GM21515 (cell line): Measurements from ENCODE around the gene TCF7L1.
"Not testable (repeated sequence)": the region's sequence is repeated elsewhere in the genome, so short reads cannot be mapped to it uniquely, and the experiment has no call there.

Source experiments
- ATAC-seq: cut with Tn5 transposase; IDR thresholded peaks from one replicate; pipeline ENCODE4 v1.9.1; 2021; ENCODE audit not compliant: unreplicated experiment

The TCF7L1 gene, protein sequence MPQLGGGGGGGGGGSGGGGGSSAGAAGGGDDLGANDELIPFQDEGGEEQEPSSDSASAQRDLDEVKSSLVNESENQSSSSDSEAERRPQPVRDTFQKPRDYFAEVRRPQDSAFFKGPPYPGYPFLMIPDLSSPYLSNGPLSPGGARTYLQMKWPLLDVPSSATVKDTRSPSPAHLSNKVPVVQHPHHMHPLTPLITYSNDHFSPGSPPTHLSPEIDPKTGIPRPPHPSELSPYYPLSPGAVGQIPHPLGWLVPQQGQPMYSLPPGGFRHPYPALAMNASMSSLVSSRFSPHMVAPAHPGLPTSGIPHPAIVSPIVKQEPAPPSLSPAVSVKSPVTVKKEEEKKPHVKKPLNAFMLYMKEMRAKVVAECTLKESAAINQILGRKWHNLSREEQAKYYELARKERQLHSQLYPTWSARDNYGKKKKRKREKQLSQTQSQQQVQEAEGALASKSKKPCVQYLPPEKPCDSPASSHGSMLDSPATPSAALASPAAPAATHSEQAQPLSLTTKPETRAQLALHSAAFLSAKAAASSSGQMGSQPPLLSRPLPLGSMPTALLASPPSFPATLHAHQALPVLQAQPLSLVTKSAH

DNA sequence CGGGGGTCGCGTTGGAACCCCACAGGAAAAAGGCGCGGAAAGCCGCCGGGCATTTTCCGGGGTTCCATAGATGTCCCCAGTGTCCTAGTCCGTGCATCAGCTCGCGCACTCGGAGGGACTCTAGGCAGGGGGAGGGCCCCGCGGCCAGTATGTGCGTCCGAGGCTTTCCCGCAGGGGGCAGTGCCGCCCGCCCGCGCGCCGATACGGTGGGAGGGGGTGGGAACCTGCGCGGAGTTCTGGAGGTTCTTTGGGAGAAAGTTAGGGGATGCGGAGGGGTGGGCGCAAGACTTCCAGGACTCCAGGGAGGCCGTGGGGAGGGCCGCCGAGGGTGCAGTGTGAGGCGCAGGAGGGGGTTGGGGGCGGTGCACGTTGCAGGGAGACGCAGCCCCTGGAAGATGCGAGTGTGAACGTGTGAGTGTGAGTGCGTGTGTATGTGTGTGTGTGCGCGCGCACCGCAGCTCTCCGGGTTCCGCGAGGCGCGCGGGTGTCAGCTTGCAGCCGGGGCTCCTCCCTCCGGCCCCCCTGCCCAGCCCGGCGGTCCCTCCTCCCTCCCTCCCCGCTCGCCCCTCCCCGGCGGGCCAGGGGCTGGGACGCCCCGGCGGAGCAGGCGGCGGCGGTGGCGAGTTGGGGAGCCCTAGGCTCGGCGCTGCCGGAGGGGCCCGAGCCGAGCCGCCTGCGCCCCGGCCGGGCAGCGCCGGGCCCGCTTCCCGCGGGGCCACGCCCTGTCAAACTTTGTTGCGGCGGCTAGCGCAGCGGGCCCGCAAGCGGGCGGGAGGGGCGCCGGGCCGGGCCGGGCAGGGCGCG lies at the start of gene TCF7L1:
Gene TCF7L1, plus strand, starts transcription at position 559 of the 804 bp plus-strand sequence. CDS start 293 bp downstream, outside the sequence.
- no peak for ATAC-seq

DNA sequence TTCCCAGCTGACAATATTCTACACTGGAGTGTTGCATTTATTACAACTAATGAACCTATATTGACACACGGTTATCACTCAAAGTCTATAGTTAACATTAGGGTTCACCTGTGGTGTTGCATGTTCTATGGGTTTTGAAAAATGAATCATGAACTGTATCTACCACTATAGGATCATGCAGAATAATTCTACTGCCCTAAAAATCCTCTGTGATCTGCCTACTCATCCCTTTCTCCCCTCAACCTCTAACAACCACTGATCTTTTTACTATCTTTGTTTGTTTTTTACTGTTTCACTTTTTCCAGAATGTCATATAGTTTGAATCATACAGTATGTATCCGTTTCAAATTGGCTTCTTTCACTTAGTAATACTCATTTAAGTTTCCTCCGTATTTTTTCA lies 47.6 kb upstream of the TCF7L1 start:
- ATAC-seq, result no peak

DNA sequence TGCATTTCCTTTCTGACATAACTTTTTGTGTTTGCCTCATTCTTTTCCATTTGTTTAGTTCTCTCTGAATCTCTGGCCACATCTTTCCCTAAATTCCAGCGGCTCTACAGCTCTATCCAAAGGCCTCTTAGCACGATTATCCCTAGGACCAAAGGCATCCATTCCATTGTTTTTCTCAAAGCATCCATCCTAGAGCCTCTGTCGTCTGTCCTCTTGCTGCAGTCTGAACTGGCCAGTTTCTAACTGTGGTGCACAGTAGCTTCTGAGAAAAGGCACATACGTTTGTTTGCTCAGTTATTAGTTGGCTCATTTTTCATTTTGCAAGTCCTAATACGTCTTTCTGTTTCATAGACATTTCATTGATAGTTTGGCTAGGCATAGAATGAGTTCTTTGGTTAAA lies 45.7 kb upstream of the TCF7L1 start:
- ATAC-seq, result no peak

DNA sequence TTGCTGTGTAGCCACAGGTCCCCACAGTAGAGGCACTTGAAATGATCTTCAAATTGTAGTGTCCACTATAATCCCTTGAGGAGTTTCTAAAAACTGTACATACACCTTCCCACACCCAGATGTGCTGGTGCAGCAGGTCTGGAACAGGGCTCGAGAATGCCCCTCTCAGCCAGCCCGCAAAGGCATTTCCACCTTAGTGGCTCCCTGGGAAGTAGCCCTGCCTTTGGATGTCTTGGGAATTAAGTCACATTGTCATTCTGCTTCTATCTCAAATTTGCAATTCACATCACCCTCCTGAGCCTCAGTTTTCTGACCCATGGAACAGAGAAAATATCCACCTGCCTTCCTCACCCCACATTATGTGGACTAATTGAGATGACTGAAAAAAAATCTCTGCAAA lies 44.3 kb upstream of the TCF7L1 start:
- ATAC-seq, result no peak

DNA sequence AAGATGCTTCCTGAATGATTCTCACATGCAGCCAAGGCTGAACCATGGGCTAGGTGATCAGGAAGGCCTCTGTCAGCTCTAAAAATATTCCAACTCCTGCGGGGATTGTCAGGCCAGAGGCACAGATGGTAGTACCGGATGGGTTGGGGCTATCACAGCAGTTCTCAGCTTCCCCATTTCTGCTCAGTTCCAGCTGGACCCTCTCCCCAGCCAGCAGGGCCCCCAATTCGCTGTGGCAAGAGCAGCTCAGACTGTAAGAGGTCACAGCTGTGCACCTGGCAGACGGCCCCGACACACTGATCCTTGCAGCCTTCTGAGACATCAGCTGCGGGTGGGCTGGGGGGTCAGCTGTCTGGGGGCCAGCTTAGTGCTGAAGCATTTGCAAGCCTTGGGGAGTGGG lies 43.6 kb upstream of the TCF7L1 start:
- ATAC-seq, result no peak

DNA sequence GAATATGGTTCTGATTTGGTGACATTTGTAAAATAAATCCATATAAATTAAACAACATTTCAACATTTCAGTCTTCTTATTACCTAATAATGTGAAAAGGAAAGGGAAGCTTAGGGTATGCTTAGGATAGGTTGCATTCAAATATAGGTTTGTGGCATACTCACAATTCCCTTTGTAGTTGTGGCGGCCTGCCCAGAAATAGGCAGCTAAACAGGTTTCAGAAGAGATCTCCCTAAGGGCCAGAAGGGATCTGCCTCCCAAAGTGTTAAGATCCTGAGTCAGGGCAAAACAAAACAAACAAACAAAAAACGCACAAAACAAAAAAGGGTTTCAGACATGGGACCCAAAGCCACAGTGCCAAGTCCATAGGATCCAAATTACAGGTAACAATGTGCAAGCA lies 41.4 kb upstream of the TCF7L1 start:
- no peak for ATAC-seq

DNA sequence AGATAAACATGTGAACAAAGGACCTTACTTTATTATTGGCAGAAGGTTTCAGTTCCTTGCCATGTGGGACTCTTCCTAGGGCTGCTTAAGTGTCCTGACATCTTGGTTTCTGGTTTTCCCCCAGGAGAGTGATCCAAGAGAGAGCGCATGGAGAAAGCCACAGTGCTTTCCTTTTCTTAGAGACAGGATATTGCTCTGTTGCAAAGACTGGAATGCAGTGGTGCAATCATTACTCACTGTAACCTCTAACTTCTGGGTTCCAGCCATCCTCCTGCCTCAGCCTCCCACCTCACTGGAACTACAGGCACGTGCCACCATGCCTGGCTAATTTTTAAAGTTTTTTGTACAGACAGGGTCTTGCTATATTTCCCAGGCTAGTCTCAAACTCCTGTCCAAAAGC lies 38.1 kb upstream of the TCF7L1 start:
- no peak for ATAC-seq

DNA sequence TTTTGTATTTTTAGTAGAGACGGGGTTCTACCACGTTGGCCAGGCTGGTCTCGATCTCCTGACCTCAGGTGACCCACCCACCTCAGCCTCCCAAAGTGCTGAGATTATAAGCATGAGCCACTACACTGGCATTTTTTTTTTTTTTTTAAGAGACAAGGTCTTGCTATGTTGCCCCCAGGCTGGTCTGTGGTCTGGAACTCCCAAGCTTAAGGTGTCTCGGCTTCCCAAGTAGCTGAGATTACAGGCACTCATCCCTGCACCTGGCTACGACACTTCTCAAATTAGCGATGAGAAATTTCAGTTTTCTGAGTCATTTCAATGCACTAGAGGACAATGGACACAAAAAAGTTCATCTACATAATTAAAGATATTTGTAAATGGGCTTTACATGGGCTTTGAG lies 36.6 kb upstream of the TCF7L1 start:
- no peak for ATAC-seq

DNA sequence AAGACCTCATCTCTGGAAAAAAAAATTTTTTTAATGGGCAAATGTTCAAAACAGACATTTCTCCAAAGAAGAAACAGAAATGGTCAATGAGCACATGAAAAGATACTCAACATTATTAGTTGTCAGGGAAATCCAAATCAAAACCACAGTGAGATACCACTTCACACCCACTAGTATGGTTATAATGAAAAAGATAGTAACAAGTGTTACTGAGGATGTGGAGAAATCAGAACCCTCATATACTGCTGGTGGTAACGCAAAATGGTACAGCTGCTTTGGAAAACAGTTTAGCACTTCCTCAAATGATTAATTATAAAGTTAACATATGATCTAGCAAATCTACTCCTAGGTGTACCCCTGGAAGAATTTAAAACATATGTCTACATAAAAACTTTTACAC lies 29.0 kb upstream of the TCF7L1 start:
- no peak for ATAC-seq

DNA sequence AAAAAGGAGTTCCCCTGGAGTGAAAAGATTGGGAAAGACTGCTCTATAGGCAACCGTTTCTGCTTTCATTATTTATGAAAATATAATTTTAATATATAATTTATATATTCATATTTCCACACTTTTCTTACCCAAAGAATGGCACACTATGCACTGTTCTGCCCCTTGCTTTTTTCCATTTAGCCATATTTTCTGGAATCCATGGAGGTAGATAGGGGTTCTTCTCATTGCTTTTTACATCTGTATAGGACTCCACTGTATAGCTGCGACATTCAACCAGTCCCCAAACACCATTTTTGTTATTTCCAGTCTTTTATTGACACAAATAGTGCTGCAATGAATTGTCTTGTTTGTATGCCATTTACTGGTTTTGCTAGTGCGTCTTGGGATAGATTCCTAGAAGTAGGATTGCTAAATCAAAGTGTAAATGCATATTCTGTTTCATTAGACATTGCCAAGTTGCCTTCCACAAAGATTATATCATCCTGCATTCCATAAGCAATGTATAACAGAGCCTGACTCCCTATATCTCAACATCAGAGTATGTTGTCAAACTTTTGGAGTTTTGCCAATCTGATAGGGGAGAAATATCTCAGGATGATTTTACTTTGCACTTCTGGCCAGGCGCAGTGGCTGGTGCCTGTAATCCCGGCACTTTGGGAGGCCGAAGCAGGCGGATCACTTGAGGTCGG lies 26.6 kb upstream of the TCF7L1 start:
- no peak for ATAC-seq

DNA sequence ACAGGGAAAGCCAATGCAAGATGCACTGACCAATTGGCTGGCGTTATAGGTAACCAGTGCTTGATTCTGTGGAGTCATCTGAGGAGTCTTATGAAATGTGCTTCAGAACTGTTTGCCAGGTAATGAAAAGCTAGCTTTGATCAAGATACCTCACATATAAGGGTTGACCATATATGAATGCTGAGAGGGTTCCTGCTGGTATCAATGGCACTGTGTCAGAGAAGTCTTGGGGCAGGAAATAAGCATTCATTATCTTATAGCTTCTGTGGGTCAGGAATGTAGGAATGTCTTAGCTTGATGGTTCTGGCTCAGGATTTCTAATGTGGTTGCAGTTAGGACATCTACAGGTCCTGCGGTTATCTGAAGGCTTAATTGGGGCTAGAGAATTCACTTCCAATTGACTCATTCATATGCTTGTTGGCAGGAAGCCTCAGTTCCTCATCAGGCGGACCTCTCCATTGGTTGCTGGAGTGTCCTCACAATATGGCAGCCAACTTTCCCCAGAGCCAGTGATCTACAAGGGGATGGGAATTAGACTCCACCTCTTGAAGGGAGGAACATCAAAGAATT lies 22.1 kb upstream of the TCF7L1 start:
- ATAC-seq, result no peak

DNA sequence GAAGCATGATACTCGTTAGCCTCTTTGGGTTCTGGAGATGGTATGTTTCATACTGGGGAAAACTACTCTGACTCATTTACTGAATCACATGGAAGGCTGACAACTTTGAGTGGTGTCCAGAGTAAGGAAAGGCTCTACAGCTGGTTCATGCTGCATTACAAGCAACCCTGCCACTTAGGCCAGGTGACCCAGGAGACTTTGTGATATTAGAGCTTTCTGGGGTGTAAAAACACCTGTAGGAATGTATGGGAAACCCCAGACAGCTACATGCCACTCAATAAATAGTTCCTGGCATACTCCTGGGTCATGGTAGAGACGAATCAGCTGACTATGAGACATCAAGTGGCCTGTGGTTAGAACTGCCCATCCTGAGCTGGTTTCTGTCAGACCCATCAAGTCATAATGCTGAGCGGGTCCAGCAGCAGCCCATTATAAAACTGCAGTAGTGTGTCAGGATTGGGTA lies 21.3 kb upstream of the TCF7L1 start:
- ATAC-seq, result no peak

DNA sequence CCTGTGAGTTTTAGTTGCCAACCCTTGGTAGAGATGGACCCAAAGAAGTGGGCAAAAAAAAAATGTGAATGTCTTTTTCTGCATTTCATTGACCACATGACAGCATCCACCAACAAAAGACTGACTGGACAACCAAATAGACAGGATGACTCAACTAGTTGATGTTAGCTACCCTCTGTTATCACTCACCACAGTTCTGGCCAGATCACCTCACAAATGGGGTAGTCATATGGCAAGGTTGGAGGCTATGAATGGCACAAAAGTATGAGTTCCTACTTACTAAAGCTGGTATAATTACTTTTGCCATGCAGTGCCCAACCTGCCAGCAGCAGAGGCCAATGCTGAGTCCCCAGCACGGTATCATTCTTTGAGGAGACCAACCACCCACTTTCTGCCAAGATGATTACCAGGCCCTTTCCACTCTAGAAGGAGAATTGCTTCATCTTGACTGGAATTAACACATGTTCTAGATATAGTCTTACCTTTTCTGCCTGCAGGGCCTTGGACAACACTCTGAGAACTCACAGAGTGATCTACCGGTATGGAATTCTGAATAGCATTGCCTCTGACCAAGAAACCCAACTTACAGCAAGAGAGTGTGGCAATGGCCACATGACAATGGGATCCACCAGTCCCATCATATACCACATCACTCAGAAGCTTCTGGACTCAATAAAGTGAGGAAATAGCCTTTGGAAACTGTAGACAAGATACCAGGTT lies 20.1 kb upstream of the TCF7L1 start:
- ATAC-seq, result no peak

DNA sequence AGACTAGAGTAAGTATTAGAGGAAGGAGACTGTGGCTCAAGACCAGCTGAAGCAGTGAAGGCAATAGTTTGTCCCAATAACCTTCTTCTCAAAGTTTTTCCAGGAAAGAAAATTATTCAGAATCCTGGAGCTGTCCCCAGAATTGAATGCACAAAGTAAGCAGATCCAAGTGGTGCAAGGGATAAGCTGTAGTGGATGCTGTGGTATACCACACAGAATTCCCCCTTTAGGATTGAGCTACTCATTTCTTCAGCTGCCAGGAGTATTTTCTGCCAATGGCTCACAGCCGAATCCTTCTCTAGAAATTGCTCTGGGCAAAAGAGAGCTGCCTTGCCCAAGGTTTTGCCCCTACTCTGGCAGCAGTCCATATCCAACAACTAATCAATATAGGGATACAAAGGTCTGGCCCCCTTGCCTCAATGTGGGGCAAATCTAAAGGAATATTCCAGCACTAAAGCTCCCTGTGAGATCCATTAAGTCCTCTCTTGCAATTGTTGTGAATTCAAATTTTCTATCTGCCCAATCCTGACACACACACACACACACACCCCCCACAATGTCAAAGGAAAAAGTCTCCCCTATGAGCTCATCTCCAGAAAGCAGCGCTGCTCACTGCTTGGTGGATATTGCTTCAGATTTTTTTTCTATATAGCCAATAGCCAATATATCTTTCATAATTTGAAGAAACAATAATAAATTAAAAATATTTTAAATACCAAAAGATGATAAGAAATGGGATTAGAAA lies 18.4 kb upstream of the TCF7L1 start:
- ATAC-seq, result no peak

DNA sequence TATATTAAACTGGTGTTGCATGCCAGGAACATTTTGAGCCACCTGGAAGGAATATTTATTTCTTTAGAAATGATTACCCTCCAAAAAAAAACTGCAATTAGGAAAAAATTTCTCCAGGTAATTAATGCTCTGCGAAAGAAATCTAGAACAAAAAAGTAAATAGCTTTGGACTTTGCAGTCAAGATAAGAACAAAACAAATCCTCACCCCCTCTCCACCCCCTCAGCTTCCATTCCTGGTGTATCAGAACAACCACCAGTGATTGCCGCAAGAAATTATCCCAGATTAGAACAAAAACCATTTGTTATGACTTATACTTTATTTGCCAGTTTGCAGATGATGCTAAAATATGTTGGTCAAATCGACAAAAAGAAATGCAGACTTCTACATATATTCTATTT lies 17.0 kb upstream of the TCF7L1 start:
- no peak for ATAC-seq

DNA sequence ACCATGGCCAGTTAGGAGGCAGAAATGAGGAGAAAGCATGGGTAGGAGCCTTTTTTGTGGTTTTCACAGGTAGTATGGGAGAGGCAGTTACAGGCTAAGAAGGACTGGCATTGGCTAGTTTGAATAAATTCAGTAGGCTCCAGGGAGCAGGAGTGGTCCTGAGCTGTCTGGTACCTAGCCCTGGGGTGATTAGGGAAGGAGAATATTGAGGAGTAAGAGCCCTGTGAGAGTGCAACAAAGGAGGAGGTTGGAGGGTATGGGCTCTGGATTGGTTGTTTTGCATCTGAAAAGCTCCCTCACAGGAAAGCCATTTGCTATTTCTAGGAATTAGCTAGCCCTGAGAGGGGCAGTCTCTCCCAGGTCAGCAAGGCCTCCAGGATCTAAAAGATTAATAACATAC lies 13.3 kb upstream of the TCF7L1 start:
- ATAC-seq, result no peak

DNA sequence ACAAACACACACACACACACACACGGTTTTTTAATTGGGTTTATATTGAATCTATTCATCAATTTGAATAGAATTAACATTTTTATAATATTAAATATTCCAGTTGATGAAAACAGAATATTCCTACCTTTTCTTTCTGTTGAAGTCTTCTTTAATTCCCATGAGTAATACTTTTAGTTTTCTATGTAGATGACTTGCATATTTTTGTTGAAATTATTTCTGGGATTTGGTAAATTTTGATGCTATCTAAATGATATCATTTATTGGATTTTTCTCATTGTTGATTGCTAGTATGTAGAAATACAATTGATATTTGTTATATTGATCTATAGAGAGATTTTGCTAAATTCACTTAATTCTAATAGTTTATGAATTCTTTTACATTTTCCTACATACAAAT lies 12.8 kb upstream of the TCF7L1 start:
- ATAC-seq, result no peak

DNA sequence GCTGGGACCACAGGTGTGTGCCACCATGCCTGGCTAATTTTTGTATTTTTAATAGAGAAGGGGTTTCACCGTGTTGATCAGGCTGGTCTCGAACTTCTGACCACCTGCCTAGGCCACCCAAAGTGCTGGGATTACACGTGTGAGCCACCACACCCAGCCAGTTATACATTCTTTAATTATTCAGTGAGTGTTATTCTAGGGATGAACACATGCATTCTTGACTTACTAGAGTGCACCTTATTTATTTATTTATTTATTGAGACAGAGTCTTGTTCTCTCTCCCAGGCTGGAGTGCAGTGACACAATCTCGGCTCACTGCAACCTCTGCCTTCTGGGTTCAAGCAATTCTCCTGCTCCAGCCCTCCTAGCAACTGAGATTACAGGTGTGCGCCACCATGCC lies 6.7 kb upstream of the TCF7L1 start:
- ATAC-seq, result not testable (repeated sequence)

DNA sequence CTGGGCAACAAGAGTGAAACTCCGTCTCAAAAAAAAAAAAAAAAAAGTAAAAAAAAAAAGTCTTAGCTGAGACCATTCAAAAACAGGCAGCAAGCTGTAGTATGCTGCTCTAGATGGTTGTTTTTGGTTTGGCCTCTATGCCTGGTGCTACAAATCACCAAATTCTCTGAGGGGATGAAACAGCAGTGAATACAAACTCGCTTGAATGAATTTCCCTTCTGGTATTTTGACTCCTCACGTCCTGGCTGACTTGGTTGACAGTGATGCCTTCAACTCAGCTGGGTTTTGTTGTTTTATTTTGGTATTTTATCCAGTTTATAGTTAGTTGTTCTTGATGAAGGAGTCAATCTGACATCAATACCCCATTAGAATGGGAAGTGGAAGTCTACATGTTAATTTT lies 3.3 kb upstream of the TCF7L1 start:
- no peak for ATAC-seq

DNA sequence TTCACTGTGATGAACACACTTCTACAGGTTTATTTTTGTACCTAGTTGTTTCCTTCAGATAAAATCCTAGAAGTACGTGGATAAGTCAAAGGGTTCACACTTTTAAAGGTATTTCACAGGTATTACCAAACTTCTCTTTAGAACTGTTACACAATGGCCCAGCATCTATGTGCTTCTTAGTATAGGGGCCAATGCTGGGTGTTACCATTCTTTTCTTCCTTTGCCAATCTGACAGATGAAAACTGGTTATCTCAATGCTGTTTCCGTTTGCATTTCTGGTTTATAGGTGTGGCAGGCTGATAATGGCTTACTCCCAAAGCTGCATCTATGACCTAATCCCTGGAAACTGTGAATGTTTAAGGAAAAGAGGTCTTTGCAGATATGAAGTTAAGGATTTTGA lies 2.8 kb upstream of the TCF7L1 start:
- no peak for ATAC-seq
